Measurements from ENCODE around the gene EDIL3. TPM values are rescaled to one million over a fixed set of nuclear protein-coding genes. Genes with fewer than 3 reads are reported as not detected.

EDIL3 gene
- total RNA-seq, 1 experiment from 2014 or later, result 0.32 TPM

DNA sequence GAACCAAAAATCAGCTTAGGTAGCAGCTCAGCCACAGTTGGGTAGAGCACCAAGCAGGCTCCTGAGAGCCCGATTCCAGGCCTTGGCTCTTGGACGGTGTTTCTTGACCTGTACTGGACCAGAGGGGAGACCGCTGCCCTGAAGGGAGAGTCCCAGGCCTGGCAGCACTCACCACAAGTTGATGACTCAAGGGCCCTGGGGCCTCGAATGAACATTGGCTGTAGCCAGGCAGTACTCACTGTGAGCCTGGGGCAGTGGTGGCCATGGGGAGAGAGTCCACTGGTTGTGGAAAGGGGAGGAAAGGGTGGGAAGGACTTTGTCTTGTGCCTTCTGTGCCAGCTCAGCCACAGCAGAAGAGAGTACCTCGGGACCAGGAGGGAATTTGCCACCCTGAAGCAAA lies 166.1 kb downstream of the EDIL3 start:
- CTCF ChIA-PET, result no interaction called here
- intact Hi-C loops (cut with micrococcal nuclease), result no loop called here
- RAD21 ChIA-PET (ENCODE audit: low non-redundant PET in 1 of 2, low total read pairs in 2 of 2, uncharacterized antibody in 2 of 2, unreplicated experiment in 2 of 2), result no interaction called here

DNA sequence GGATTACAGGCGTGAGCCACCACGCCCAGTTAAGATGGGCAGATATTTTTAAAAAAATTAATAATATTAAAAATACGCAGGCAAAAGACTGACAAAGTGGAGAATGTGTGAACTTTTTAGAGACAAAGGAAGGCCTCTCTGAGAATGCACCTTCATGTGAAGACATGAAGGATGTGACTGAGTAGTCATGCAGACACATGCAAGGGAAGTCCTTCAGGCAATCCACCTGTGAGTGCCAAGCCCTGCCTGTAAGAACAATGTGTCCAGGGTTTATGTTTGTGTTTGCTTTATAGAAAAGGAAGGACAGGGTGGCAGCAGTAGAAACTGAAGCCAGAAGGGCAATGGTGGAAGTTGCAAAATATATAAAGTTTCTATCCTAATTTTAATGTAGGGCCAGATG lies 169.2 kb downstream of the EDIL3 start:
- no peaks in the 10 kb centered on the region for H4K20me1 ChIP-seq (ENCODE audit: insufficient read depth)
- ATAC-seq, result no peak
- intact Hi-C loops (cut with micrococcal nuclease), result no loop called here
- ChIA-PET RAD21 (ENCODE audit: low non-redundant PET in 1 of 2, low total read pairs in 2 of 2, uncharacterized antibody in 2 of 2, unreplicated experiment in 2 of 2) (no interaction called here), CTCF (no interaction called here), POLR2A (no interaction called here)
- no peaks in the 10 kb centered on the region for H3K79me2 ChIP-seq (ENCODE audit: insufficient read depth, low read length)
- H3K36me3 ChIP-seq (ENCODE audit: control insufficient read depth in 1 of 2, insufficient read depth in 2 of 2, low read length in 2 of 2), result no peaks in the 10 kb centered on the region
- H2AFZ ChIP-seq (ENCODE audit: low read depth, low read length, poor library complexity, severe bottlenecking), result no peak overlapping the region
- H3K4me2 ChIP-seq (ENCODE audit: low read length), result no peak overlapping the region
- H3K27me3 ChIP-seq (ENCODE audit: insufficient read depth, low read length), result no peaks in the 10 kb centered on the region
- no peak overlapping the region for H3K4me3 ChIP-seq (replicated peaks in 1 of 2; ENCODE audit: low read depth in 1 of 2, low read length in 2 of 2)
- H3K27ac ChIP-seq (ENCODE audit: low read depth, low read length), result no peak overlapping the region
- no peak overlapping the region for H3K9ac ChIP-seq (ENCODE audit: low read length)
- no peak for DNase-seq (ENCODE audit: low read depth, low spot score)
- H3K4me1 ChIP-seq (ENCODE audit: control insufficient read depth in 1 of 2, insufficient read depth in 2 of 2, low read length in 2 of 2), result no peaks in the 10 kb centered on the region
- H3K9me2 ChIP-seq (ENCODE audit: insufficient read depth), result no peaks in the 10 kb centered on the region
- H3K9me3 ChIP-seq (ENCODE audit: control insufficient read depth in 1 of 2, insufficient read depth in 1 of 2, low read depth in 1 of 2, low read length in 2 of 2), result no peaks in the 10 kb centered on the region
- BruUV-seq (replicated peaks), result no TSS peak
- TF ChIP-seq SIN3A (IDR thresholded peaks at IDR 0.05; ENCODE audit: low read depth) (no peak), ELF1 (IDR thresholded peaks at IDR 0.05; ENCODE audit: borderline replicate concordance, low read depth) (no peak), EZH2 (IDR thresholded peaks at IDR 0.05) (no peak), RAD21 (IDR thresholded peaks at IDR 0.05; ENCODE audit: low read depth) (no peak), CEBPB (IDR thresholded peaks at IDR 0.05; ENCODE audit: low read depth) (no peak), EGR1 (IDR thresholded peaks at IDR 0.05; ENCODE audit: low read depth) (no peak), JUND (IDR thresholded peaks at IDR 0.05) (no peak), TCF7L2 (IDR thresholded peaks at IDR 0.05; ENCODE audit: borderline replicate concordance, extremely low read depth, insufficient read depth, insufficient read length) (no peak), POLR2A (IDR thresholded peaks at IDR 0.05; ENCODE audit: borderline replicate concordance, extremely low read depth, insufficient read depth, insufficient read length) (no peak), POLR2AphosphoS5 (IDR thresholded peaks at IDR 0.05; ENCODE audit: low read depth, low read length) (no peak), FOSL1 (IDR thresholded peaks at IDR 0.05; ENCODE audit: low read depth) (no peak), CBX3 (IDR thresholded peaks at IDR 0.05; ENCODE audit: low read depth) (no peak), EZH2phosphoT487 (IDR thresholded peaks at IDR 0.05; ENCODE audit: borderline replicate concordance) (no peak), ZFX (IDR thresholded peaks at IDR 0.05) (no peak), SRF (IDR thresholded peaks at IDR 0.05; ENCODE audit: low read depth) (no peak), SP1 (IDR thresholded peaks at IDR 0.05; ENCODE audit: low read depth) (no peak)
- TF ChIP-seq, protein P1, sequence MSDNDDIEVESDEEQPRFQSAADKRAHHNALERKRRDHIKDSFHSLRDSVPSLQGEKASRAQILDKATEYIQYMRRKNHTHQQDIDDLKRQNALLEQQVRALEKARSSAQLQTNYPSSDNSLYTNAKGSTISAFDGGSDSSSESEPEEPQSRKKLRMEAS (IDR thresholded peaks at IDR 0.05), result no peak
- TF ChIP-seq, protein P2, sequence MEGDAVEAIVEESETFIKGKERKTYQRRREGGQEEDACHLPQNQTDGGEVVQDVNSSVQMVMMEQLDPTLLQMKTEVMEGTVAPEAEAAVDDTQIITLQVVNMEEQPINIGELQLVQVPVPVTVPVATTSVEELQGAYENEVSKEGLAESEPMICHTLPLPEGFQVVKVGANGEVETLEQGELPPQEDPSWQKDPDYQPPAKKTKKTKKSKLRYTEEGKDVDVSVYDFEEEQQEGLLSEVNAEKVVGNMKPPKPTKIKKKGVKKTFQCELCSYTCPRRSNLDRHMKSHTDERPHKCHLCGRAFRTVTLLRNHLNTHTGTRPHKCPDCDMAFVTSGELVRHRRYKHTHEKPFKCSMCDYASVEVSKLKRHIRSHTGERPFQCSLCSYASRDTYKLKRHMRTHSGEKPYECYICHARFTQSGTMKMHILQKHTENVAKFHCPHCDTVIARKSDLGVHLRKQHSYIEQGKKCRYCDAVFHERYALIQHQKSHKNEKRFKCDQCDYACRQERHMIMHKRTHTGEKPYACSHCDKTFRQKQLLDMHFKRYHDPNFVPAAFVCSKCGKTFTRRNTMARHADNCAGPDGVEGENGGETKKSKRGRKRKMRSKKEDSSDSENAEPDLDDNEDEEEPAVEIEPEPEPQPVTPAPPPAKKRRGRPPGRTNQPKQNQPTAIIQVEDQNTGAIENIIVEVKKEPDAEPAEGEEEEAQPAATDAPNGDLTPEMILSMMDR (IDR thresholded peaks at IDR 0.05 in 2 of 3, conservative IDR thresholded peaks at IDR 0.05 in 1 of 3; ENCODE audit: borderline replicate concordance in 1 of 3, insufficient read depth in 1 of 3, low read depth in 2 of 3, low read length in 2 of 3), result no peak
- TF ChIP-seq, protein P3, sequence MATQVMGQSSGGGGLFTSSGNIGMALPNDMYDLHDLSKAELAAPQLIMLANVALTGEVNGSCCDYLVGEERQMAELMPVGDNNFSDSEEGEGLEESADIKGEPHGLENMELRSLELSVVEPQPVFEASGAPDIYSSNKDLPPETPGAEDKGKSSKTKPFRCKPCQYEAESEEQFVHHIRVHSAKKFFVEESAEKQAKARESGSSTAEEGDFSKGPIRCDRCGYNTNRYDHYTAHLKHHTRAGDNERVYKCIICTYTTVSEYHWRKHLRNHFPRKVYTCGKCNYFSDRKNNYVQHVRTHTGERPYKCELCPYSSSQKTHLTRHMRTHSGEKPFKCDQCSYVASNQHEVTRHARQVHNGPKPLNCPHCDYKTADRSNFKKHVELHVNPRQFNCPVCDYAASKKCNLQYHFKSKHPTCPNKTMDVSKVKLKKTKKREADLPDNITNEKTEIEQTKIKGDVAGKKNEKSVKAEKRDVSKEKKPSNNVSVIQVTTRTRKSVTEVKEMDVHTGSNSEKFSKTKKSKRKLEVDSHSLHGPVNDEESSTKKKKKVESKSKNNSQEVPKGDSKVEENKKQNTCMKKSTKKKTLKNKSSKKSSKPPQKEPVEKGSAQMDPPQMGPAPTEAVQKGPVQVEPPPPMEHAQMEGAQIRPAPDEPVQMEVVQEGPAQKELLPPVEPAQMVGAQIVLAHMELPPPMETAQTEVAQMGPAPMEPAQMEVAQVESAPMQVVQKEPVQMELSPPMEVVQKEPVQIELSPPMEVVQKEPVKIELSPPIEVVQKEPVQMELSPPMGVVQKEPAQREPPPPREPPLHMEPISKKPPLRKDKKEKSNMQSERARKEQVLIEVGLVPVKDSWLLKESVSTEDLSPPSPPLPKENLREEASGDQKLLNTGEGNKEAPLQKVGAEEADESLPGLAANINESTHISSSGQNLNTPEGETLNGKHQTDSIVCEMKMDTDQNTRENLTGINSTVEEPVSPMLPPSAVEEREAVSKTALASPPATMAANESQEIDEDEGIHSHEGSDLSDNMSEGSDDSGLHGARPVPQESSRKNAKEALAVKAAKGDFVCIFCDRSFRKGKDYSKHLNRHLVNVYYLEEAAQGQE (IDR thresholded peaks at IDR 0.05; ENCODE audit: low read depth), result no peak

More for the DNA sequence above, 166.1 kb downstream of the EDIL3 start:
- no peak overlapping the region for H3K4me3 ChIP-seq (replicated peaks in 1 of 2; ENCODE audit: low read depth in 1 of 2, low read length in 2 of 2)
- H3K79me2 ChIP-seq (ENCODE audit: insufficient read depth, low read length), result no peaks in the 10 kb centered on the region
- no peak overlapping the region for H3K4me2 ChIP-seq (ENCODE audit: low read length)
- BruUV-seq (replicated peaks), result no TSS peak
- H3K4me1 ChIP-seq (ENCODE audit: control insufficient read depth in 1 of 2, insufficient read depth in 2 of 2, low read length in 2 of 2), result no peaks in the 10 kb centered on the region
- H4K20me1 ChIP-seq (ENCODE audit: insufficient read depth), result no peaks in the 10 kb centered on the region
- H3K9me3 ChIP-seq (ENCODE audit: control insufficient read depth in 1 of 2, insufficient read depth in 1 of 2, low read depth in 1 of 2, low read length in 2 of 2), result no peaks in the 10 kb centered on the region
- no peaks in the 10 kb centered on the region for H3K36me3 ChIP-seq (ENCODE audit: control insufficient read depth in 1 of 2, insufficient read depth in 2 of 2, low read length in 2 of 2)
- H3K9me2 ChIP-seq (ENCODE audit: insufficient read depth), result no peaks in the 10 kb centered on the region
- no peak overlapping the region for H3K27ac ChIP-seq (ENCODE audit: low read depth, low read length)
- no peak for TF ChIP-seq ZFX (IDR thresholded peaks at IDR 0.05)
- H3K27me3 ChIP-seq (ENCODE audit: insufficient read depth, low read length), result no peaks in the 10 kb centered on the region
- no peak for DNase-seq (ENCODE audit: low read depth, low spot score)
- ATAC-seq, result no peak
- no peak overlapping the region for H3K9ac ChIP-seq (ENCODE audit: low read length)
- POLR2A ChIA-PET, result no interaction called here
- H2AFZ ChIP-seq (ENCODE audit: low read depth, low read length, poor library complexity, severe bottlenecking), result no peak overlapping the region

All from HCT116 (cell line).